Cardiac muscle cell (in vitro differentiated cells and primary cell): ENCODE results near the gene RNF128. TPM values are rescaled to one million over a fixed set of nuclear protein-coding genes. Genes with fewer than 3 reads are reported as not detected.

Experiments used
- DNase-seq, 2 donors: peaks; one replicate each; pipeline versions ENCODE4 v3.0.0 to v3.0.0-alpha.2; 2010 to 2017; ENCODE audit warnings: low read depth in 1 of 2, low spot score in 1 of 2
- H3K27ac ChIP-seq: fragments of 200-600 bp; sonication (generic); 2 replicates; pipeline ENCODE4 v1.5.1; 2016
- H3K27me3 ChIP-seq: fragments of 200-600 bp; sonication (generic); 2 replicates; pipeline ENCODE4 v1.6.0; 2016; ENCODE audit warnings: control low read depth
- H3K36me3 ChIP-seq: fragments of 200-600 bp; sonication (generic); 2 replicates; pipeline ENCODE4 v1.5.1; 2016; ENCODE audit warnings: control low read depth
- H3K4me1 ChIP-seq: fragments of 200-600 bp; sonication (generic); 2 replicates; pipeline ENCODE4 v1.8.1; 2017; ENCODE audit warnings: low read depth, mild to moderate bottlenecking, mixed run types
- H3K4me3 ChIP-seq: fragments of 200-600 bp; sonication (generic); 2 replicates; pipeline ENCODE4 v1.5.1; 2016; ENCODE audit warnings: mild to moderate bottlenecking
- H3K9me3 ChIP-seq: fragments of 200-600 bp; sonication (generic); 2 replicates; pipeline ENCODE4 v1.5.1; 2017; ENCODE audit warnings: low read depth, mild to moderate bottlenecking, control low read depth
- polyA plus RNA-seq: library from polyadenylated mRNA; unstranded; fragments of >200 nt; fragmentation: Nextera tagmentation; extraction: Ambion mirVana; gene quantifications from 2 replicates; pipeline ENCODE4 v1.2.1, GENCODE V29; 2016
- total RNA-seq: library from RNA; depleted of rRNA; stranded (reverse); fragments of >200 nt; gene quantifications from 2 replicates; pipeline ENCODE4 v1.2.3, GENCODE V29; 2016
- TF ChIP-seq, protein P1 (sequence below): IDR thresholded peaks from 2 replicates; pipeline ENCODE4 v1.5.1; 2012; ENCODE audit warnings: low read depth, mild to moderate bottlenecking, low read length

RNF128 gene
- total and polyA plus RNA-seq, 2 experiments from 2014 or later: 0.18 to 0.72 TPM

DNA sequence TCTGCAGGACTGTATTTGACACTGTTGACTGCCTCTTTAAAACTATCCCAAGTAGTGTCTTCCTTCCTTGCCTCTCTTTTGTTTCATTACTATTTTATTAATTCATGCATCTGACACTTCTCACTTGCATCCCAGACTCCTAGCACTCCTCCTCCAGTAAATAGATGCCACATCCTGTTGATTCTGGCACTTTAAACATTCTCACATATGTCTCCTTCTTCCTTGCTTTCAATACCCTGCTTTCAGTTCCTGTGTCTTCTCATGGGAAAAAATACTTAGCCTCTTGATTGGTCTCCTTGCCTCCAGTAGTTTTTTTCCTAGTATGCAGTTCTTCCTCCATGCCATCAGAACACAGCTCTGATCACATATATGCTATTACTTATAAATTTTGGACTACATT, 5.1 kb downstream of the RNF128 start:
- H3K4me3 ChIP-seq: no peak overlapping the region
- peaks cover 45% of the 10 kb centered on the region for H3K27me3 ChIP-seq
- H3K27ac ChIP-seq: no peak overlapping the region
- no peaks in the 10 kb centered on the region for H3K9me3 ChIP-seq
- H3K4me1 ChIP-seq: no peaks in the 10 kb centered on the region
- DNase-seq: no peak
- TF ChIP-seq, protein P1, sequence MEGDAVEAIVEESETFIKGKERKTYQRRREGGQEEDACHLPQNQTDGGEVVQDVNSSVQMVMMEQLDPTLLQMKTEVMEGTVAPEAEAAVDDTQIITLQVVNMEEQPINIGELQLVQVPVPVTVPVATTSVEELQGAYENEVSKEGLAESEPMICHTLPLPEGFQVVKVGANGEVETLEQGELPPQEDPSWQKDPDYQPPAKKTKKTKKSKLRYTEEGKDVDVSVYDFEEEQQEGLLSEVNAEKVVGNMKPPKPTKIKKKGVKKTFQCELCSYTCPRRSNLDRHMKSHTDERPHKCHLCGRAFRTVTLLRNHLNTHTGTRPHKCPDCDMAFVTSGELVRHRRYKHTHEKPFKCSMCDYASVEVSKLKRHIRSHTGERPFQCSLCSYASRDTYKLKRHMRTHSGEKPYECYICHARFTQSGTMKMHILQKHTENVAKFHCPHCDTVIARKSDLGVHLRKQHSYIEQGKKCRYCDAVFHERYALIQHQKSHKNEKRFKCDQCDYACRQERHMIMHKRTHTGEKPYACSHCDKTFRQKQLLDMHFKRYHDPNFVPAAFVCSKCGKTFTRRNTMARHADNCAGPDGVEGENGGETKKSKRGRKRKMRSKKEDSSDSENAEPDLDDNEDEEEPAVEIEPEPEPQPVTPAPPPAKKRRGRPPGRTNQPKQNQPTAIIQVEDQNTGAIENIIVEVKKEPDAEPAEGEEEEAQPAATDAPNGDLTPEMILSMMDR: no peak
- no peaks in the 10 kb centered on the region for H3K36me3 ChIP-seq

DNA sequence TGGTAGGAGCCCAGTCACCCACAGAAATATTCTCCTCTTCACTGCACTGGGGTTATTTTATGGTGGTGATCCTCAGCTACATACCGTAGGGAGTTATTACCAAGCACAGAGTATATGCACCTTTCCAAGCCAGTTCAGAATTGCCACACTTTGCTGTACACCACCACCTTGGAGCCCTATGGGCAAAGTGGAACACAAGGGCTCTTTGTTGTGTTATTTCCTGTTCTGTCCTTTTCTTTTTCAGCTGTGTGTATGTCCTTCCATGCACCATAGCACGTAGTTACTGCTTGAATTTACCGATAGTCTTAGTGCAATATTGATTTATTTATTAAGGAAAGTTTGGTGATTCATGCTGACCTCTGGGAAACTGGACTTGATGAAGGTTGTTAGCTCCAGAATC, 8.3 kb downstream of the RNF128 start:
- Histone ChIP-seq H3K36me3 (no peaks in the 10 kb centered on the region), H3K4me1 (no peaks in the 10 kb centered on the region), H3K27ac (no peak overlapping the region), H3K9me3 (no peaks in the 10 kb centered on the region), H3K27me3 (peaks cover 17% of the 10 kb centered on the region), H3K4me3 (no peak overlapping the region)
- TF ChIP-seq, protein P1: no peak
- no peak for DNase-seq

DNA sequence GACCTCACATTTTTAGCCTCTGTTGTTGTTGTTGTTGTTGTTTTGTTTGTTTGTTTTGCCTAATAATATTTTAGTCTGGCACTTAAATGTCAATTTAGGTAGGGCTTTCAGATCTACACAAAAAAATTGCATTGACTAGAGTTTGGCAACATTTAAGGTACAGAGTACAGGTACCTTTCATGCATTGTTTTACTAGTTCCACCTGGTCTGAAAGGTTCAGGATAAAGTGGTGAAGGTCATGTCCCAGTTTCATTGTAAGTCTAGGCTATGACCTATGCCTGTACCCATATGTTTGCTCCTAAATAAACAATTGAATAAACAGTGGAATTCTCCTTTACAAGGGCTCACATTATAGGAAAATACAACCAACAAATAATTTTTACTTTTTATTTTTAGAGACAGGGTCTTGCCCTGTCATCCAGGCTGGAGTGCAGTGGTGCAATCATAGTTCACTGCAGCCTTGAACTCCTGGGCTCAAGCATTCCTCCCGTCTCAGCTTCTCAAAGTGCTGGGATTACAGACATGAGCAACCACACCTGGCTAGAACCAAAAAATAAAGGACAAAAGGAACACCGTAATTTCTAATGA, 13.8 kb downstream of the RNF128 start:
- H3K4me1 ChIP-seq: no peaks in the 10 kb centered on the region
- H3K4me3 ChIP-seq: no peak overlapping the region
- H3K27me3 ChIP-seq: peaks cover 4% of the 10 kb centered on the region
- no peak overlapping the region for H3K27ac ChIP-seq
- H3K36me3 ChIP-seq: no peaks in the 10 kb centered on the region
- TF ChIP-seq, protein P1: no peak
- no peaks in the 10 kb centered on the region for H3K9me3 ChIP-seq
- no peak for DNase-seq

DNA sequence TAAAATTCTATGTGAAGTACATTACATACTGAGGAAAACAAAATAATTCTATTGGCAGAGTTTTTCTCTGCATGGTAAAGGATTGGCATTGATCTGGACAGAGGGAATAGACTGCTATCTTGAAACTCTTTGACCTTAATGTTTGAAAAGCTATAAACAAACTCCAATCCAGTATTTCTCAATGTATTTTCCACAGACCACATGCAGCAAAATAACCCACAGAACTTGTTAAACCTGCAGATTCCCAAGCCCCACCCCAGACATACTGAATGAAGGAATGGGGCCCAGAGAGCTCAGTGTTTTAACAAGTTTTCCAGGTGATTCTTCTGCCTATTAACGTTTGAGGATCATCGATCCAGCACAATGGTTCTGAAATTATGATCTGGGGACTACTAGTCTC, 15.7 kb downstream of the RNF128 start:
- no peak overlapping the region for H3K4me3 ChIP-seq
- H3K36me3 ChIP-seq: no peaks in the 10 kb centered on the region
- H3K4me1 ChIP-seq: no peaks in the 10 kb centered on the region
- no peak overlapping the region for H3K27ac ChIP-seq
- H3K9me3 ChIP-seq: no peaks in the 10 kb centered on the region
- TF ChIP-seq, protein P1: no peak
- DNase-seq: no peak
- peaks cover 4% of the 10 kb centered on the region for H3K27me3 ChIP-seq

DNA sequence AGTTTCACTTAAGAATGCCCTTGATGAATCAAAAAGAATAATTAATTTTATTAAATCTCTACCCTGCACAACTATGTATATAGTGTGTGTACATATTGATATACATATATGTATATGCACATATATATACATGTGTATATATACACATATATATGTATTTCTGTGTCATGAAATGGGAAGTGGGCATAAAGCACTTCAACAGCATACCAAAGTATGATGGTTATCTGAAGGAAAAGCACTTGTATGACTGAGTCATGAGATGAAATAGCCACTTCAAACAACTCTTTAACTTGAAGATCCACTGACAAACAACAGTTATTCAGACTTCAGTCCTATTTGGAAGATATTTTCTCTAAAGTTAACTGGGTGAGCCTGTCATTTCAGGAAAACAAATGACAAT, 16.3 kb downstream of the RNF128 start:
- H3K27ac ChIP-seq: no peak overlapping the region
- TF ChIP-seq, protein P1: no peak
- no peak overlapping the region for H3K4me3 ChIP-seq
- no peaks in the 10 kb centered on the region for H3K36me3 ChIP-seq
- peaks cover 3% of the 10 kb centered on the region for H3K27me3 ChIP-seq
- no peak for DNase-seq
- no peaks in the 10 kb centered on the region for H3K4me1 ChIP-seq
- no peaks in the 10 kb centered on the region for H3K9me3 ChIP-seq
